SK-N-SH treated with all-trans-retinoic acid at 6 μM for 48 hours (cell line): Measurements from ENCODE around the gene CCDC82.
"Not testable (repeated sequence)": the region's sequence is repeated elsewhere in the genome, so short reads cannot be mapped to it uniquely, and the experiment has no call there.

ENCODE experiments used
- ATAC-seq: fragments of 200-7000 bp; cut with Tn5 transposase; 3 replicates; pipeline ENCODE4 v1.9.1; 2020; ENCODE audit warnings: mild to moderate bottlenecking, moderate library complexity
- ARNTL ChIP-seq: fragments of 450-650 bp; formaldehyde crosslinking; IDR thresholded peaks from 2 replicates; pipeline ENCODE4 v1.5.0; 2020; ENCODE audit warnings: low read depth, mild to moderate bottlenecking, moderate library complexity, borderline replicate concordance
- BACH2 ChIP-seq: fragments of 250-450 bp; sonication (Bioruptor Pico); IDR thresholded peaks from 2 replicates; pipeline ENCODE4 v1.9.0; 2021; ENCODE audit warnings: mild to moderate bottlenecking, borderline replicate concordance
- ESRRG ChIP-seq: fragments of 250-450 bp; sonication (Bioruptor Pico); IDR thresholded peaks from 2 replicates; pipeline ENCODE4 v1.6.1; 2021; ENCODE audit warnings: mild to moderate bottlenecking
- GLIS3 ChIP-seq: fragments of 250-450 bp; sonication (Bioruptor Pico); IDR thresholded peaks from 2 replicates; pipeline ENCODE4 v1.5.0; 2020; ENCODE audit warnings: mild to moderate bottlenecking, moderate library complexity
- ISL1 ChIP-seq: fragments of 250-450 bp; sonication (Bioruptor Pico); IDR thresholded peaks from 2 replicates; pipeline ENCODE4 v2.1.2; 2022; ENCODE audit warnings: mild to moderate bottlenecking, moderate library complexity
- OSR1 ChIP-seq: fragments of 250-450 bp; sonication (Bioruptor Pico); IDR thresholded peaks from 2 replicates; pipeline ENCODE4 v1.8.0; 2022; ENCODE audit warnings: moderate library complexity, mild to moderate bottlenecking, inconsistent platforms
- PPARA ChIP-seq: fragments of 250-450 bp; sonication (Bioruptor Pico); IDR thresholded peaks from 2 replicates; pipeline ENCODE4 v1.5.0; 2020; ENCODE audit warnings: mild to moderate bottlenecking, borderline replicate concordance
- RARB ChIP-seq: fragments of 250-450 bp; sonication (Bioruptor Pico); IDR thresholded peaks from 2 replicates; pipeline ENCODE4 v1.8.0; 2021; ENCODE audit warnings: mild to moderate bottlenecking, moderate library complexity
- SNAI2 ChIP-seq: fragments of 250-450 bp; sonication (Bioruptor Pico); IDR thresholded peaks from 2 replicates; pipeline ENCODE4 v1.5.0; 2020; ENCODE audit warnings: mild to moderate bottlenecking, moderate library complexity
- TCF4 ChIP-seq: fragments of 250-450 bp; sonication (Bioruptor Pico); IDR thresholded peaks from 2 replicates; pipeline ENCODE4 v1.8.0; 2021; ENCODE audit warnings: mild to moderate bottlenecking, moderate library complexity, borderline replicate concordance
- TOX ChIP-seq: fragments of 250-450 bp; sonication (Bioruptor Pico); IDR thresholded peaks from 2 replicates; pipeline ENCODE4 v1.8.0; 2021; ENCODE audit warnings: mild to moderate bottlenecking, moderate library complexity, borderline replicate concordance
- ZFP30 ChIP-seq: fragments of 450-650 bp; formaldehyde crosslinking; IDR thresholded peaks from 2 replicates; pipeline ENCODE4 v1.5.0; 2022; ENCODE audit warnings: mild to moderate bottlenecking, moderate library complexity
- ZNF565 ChIP-seq: fragments of 450-650 bp; formaldehyde crosslinking; conservative IDR thresholded peaks from 2 replicates; pipeline ENCODE4 v1.5.0; 2020; ENCODE audit warnings: low read depth, mild to moderate bottlenecking, moderate library complexity
- ZNF70 ChIP-seq: fragments of 450-650 bp; formaldehyde crosslinking; IDR thresholded peaks from 2 replicates; pipeline ENCODE4 v1.5.0; 2020; ENCODE audit warnings: mild to moderate bottlenecking, moderate library complexity
- ZNF8 ChIP-seq: fragments of 450-650 bp; formaldehyde crosslinking; IDR thresholded peaks from 2 replicates; pipeline ENCODE4 v1.5.0; 2020; ENCODE audit warnings: mild to moderate bottlenecking, moderate library complexity
- TF ChIP-seq, protein P1 (sequence below): fragments of 250-450 bp; sonication (Bioruptor Pico); IDR thresholded peaks from 2 replicates; pipeline ENCODE4 v1.5.0; 2020; ENCODE audit warnings: mild to moderate bottlenecking, moderate library complexity
- TF ChIP-seq, protein P2 (sequence below): fragments of 250-450 bp; sonication (Bioruptor Pico); IDR thresholded peaks from 2 replicates; pipeline ENCODE4 v1.8.0; 2021; ENCODE audit warnings: low read depth, mild to moderate bottlenecking, moderate library complexity, borderline replicate concordance
- TF ChIP-seq, protein P3 (sequence below): fragments of 250-450 bp; sonication (Bioruptor Pico); IDR thresholded peaks from 2 replicates; pipeline ENCODE4 v1.5.1; 2021; ENCODE audit warnings: mild to moderate bottlenecking, moderate library complexity
- TF ChIP-seq, protein P4 (sequence below): fragments of 250-450 bp; sonication (Bioruptor Pico); IDR thresholded peaks from 2 replicates; pipeline ENCODE4 v1.5.1; 2020; ENCODE audit warnings: low read depth, mild to moderate bottlenecking, moderate library complexity
- TF ChIP-seq, protein P5 (sequence below): fragments of 250-450 bp; sonication (Bioruptor Pico); IDR thresholded peaks from 2 replicates; pipeline ENCODE4 v1.8.0; 2020; ENCODE audit warnings: mild to moderate bottlenecking, moderate library complexity, borderline replicate concordance

Gene CCDC82

DNA sequence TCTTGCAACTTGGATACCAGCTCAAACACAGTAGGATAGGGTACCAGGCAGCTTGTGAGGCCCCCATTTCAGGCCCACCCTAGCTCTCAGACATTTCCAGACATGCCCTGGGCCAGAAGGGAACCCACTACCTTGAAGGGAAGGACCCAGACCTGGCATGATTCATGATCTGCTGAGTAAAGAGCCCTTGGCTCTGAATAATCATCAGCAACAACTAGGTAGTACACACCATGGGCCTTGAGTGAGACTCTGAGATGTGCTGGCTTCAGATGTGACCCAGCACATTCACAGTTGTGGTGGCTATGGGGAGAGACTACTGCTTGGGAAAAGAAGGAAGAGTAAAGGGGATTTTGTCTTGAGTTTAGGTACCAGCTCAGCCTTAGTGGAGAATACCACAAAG is 23.7 kb upstream of the CCDC82 start (continued):
- TF ChIP-seq, protein P1, sequence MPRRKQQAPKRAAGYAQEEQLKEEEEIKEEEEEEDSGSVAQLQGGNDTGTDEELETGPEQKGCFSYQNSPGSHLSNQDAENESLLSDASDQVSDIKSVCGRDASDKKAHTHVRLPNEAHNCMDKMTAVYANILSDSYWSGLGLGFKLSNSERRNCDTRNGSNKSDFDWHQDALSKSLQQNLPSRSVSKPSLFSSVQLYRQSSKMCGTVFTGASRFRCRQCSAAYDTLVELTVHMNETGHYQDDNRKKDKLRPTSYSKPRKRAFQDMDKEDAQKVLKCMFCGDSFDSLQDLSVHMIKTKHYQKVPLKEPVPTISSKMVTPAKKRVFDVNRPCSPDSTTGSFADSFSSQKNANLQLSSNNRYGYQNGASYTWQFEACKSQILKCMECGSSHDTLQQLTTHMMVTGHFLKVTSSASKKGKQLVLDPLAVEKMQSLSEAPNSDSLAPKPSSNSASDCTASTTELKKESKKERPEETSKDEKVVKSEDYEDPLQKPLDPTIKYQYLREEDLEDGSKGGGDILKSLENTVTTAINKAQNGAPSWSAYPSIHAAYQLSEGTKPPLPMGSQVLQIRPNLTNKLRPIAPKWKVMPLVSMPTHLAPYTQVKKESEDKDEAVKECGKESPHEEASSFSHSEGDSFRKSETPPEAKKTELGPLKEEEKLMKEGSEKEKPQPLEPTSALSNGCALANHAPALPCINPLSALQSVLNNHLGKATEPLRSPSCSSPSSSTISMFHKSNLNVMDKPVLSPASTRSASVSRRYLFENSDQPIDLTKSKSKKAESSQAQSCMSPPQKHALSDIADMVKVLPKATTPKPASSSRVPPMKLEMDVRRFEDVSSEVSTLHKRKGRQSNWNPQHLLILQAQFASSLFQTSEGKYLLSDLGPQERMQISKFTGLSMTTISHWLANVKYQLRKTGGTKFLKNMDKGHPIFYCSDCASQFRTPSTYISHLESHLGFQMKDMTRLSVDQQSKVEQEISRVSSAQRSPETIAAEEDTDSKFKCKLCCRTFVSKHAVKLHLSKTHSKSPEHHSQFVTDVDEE (CRISPR knock-in tag), result no peak
- TF ChIP-seq ZFP30 (CRISPR knock-in tag), result no peak

DNA sequence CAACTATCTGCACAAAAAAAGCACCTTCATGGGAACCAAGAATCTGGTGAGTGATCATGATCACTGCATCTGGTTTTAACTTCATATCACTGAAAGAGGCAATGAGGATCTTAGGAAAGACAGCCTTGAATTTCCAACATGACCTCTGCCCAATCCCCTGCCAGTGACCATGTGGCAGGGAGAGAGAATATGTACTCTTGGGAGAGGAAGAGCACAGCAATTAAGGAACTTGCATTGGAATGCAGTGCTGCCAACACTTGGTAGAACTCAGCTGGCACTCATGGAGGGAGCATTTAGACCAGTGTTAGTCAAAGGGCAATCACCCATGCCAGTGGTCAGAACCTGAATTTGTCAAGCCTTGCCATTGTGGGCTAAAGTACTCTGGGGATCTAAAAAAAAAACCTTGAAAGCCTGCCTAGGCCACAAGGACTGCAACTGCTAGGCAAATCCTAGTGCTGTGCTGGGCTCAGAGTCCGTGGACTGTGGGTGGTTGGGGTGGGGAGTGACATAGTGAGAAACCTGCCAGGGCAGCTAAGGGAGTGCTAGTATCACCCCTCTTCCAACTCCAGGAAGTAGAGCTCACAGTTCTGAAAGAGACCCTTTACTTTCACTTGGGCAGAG is 23.2 kb upstream of the CCDC82 start:
- no peak for ATAC-seq

DNA sequence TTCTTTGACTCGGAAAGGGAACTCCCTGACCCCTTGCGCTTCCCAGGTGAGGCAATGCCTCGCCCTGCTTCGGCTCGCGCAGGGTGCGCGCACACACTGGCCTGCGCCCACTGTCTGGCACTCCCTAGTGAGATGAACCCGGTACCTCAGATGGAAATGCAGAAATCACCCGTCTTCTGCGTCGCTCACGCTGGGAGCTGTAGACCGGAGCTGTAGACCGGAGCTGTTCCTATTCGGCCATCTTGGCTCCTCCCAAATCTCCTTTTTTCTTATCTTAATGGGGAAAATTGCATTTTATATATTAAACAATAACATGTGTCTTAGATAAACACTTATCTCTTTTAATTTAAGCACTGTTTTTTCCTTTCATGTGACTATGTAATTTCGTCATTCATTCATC is 21.7 kb upstream of the CCDC82 start:
- ATAC-seq, result not testable (repeated sequence)

More for the DNA sequence above, 23.2 kb upstream of the CCDC82 start:
- TF ChIP-seq PPARA (CRISPR knock-in tag), result no peak
- no peak for TF ChIP-seq ESRRG (CRISPR knock-in tag)
- TF ChIP-seq TCF4 (CRISPR knock-in tag), result no peak

DNA sequence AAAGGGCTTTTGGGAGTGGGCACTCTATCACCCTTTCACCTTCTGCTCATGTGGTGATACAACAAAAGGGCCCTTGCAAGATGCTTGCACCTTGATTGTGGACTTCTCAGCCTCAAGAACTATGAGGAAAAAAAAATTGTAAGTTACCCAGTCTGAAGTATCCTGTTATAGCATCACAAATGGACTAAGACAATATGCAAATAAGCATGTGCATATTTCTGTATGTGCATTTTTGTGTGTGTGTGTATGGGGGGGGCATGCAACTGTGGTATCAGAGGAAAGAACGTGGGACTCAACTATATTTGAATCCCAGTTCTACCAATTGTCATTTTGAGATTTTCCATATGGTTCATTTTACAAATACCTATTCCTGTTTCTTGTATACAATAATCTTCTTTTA is 11.0 kb upstream of the CCDC82 start:
- ATAC-seq, result no peak
- TF ChIP-seq OSR1 (no peak), ISL1 (CRISPR knock-in tag) (no peak), ARNTL (CRISPR knock-in tag) (no peak), TCF4 (CRISPR knock-in tag) (no peak), SNAI2 (CRISPR knock-in tag) (no peak), ZNF8 (CRISPR knock-in tag) (no peak), ZNF70 (CRISPR knock-in tag) (no peak), RARB (CRISPR knock-in tag) (no peak), BACH2 (CRISPR knock-in tag) (no peak), TOX (no peak), ZNF565 (no peak), ESRRG (CRISPR knock-in tag) (no peak), PPARA (CRISPR knock-in tag) (no peak), ZFP30 (CRISPR knock-in tag) (no peak), GLIS3 (no peak)
- TF ChIP-seq, protein P2, sequence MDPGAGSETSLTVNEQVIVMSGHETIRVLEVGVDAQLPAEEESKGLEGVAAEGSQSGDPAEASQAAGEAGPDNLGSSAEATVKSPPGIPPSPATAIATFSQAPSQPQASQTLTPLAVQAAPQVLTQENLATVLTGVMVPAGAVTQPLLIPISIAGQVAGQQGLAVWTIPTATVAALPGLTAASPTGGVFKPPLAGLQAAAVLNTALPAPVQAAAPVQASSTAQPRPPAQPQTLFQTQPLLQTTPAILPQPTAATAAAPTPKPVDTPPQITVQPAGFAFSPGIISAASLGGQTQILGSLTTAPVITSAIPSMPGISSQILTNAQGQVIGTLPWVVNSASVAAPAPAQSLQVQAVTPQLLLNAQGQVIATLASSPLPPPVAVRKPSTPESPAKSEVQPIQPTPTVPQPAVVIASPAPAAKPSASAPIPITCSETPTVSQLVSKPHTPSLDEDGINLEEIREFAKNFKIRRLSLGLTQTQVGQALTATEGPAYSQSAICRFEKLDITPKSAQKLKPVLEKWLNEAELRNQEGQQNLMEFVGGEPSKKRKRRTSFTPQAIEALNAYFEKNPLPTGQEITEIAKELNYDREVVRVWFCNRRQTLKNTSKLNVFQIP (CRISPR knock-in tag), result no peak
- TF ChIP-seq, protein P3, sequence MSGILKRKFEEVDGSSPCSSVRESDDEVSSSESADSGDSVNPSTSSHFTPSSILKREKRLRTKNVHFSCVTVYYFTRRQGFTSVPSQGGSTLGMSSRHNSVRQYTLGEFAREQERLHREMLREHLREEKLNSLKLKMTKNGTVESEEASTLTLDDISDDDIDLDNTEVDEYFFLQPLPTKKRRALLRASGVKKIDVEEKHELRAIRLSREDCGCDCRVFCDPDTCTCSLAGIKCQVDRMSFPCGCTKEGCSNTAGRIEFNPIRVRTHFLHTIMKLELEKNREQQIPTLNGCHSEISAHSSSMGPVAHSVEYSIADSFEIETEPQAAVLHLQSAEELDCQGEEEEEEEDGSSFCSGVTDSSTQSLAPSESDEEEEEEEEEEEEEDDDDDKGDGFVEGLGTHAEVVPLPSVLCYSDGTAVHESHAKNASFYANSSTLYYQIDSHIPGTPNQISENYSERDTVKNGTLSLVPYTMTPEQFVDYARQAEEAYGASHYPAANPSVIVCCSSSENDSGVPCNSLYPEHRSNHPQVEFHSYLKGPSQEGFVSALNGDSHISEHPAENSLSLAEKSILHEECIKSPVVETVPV (CRISPR knock-in tag), result no peak
- TF ChIP-seq, protein P4, sequence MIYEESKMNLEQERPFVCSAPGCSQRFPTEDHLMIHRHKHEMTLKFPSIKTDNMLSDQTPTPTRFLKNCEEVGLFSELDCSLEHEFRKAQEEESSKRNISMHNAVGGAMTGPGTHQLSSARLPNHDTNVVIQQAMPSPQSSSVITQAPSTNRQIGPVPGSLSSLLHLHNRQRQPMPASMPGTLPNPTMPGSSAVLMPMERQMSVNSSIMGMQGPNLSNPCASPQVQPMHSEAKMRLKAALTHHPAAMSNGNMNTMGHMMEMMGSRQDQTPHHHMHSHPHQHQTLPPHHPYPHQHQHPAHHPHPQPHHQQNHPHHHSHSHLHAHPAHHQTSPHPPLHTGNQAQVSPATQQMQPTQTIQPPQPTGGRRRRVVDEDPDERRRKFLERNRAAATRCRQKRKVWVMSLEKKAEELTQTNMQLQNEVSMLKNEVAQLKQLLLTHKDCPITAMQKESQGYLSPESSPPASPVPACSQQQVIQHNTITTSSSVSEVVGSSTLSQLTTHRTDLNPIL (CRISPR knock-in tag), result no peak
- TF ChIP-seq, protein P5, sequence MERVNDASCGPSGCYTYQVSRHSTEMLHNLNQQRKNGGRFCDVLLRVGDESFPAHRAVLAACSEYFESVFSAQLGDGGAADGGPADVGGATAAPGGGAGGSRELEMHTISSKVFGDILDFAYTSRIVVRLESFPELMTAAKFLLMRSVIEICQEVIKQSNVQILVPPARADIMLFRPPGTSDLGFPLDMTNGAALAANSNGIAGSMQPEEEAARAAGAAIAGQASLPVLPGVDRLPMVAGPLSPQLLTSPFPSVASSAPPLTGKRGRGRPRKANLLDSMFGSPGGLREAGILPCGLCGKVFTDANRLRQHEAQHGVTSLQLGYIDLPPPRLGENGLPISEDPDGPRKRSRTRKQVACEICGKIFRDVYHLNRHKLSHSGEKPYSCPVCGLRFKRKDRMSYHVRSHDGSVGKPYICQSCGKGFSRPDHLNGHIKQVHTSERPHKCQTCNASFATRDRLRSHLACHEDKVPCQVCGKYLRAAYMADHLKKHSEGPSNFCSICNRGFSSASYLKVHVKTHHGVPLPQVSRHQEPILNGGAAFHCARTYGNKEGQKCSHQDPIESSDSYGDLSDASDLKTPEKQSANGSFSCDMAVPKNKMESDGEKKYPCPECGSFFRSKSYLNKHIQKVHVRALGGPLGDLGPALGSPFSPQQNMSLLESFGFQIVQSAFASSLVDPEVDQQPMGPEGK (CRISPR knock-in tag), result no peak
- TF ChIP-seq, protein P1 (CRISPR knock-in tag), result no peak
